Glutamatergic neuron (in vitro differentiated cells): ENCODE results near the gene VTI1A. TPM values are rescaled to one million over a fixed set of nuclear protein-coding genes. Genes with fewer than 3 reads are reported as not detected.

Experiments
- DNase-seq: peaks from one replicate; pipeline ENCODE4 v3.0.0; 2022
- H3K27ac Mint-ChIP-seq: one replicate; pipeline ENCODE4 v1.8.0; 2020; ENCODE audit warnings: mild to moderate bottlenecking, mixed read lengths, inconsistent platforms; ENCODE audit not compliant: unreplicated experiment
- H3K27me3 Mint-ChIP-seq: one replicate; pipeline ENCODE4 v1.8.0; 2020; ENCODE audit warnings: mild to moderate bottlenecking, moderate library complexity, mixed read lengths, inconsistent platforms; ENCODE audit not compliant: unreplicated experiment
- H3K36me3 Mint-ChIP-seq: one replicate; pipeline ENCODE4 v1.8.0; 2020; ENCODE audit warnings: mild to moderate bottlenecking, mixed read lengths, inconsistent platforms; ENCODE audit not compliant: unreplicated experiment
- H3K4me1 Mint-ChIP-seq: one replicate; pipeline ENCODE4 v1.8.0; 2020; ENCODE audit warnings: mild to moderate bottlenecking, low read depth, mixed read lengths, inconsistent platforms; ENCODE audit not compliant: unreplicated experiment
- H3K4me3 Mint-ChIP-seq: one replicate; pipeline ENCODE4 v1.8.0; 2020; ENCODE audit warnings: mild to moderate bottlenecking, mixed read lengths, inconsistent platforms; ENCODE audit not compliant: unreplicated experiment
- H3K9me3 Mint-ChIP-seq: one replicate; pipeline ENCODE4 v1.8.0; 2020; ENCODE audit warnings: mild to moderate bottlenecking, moderate library complexity, mixed read lengths, inconsistent platforms; ENCODE audit not compliant: unreplicated experiment
- CTCF ChIP-seq: fragments of 200-600 bp; sonication (generic); IDR thresholded peaks from one replicate; pipeline ENCODE4 v1.5.0; 2021; ENCODE audit not compliant: partially characterized antibody, unreplicated experiment
- total RNA-seq: library from RNA; stranded (reverse); fragmentation: NEBNext Ultra II Directional; extraction: Animal tissue kit (Norgen Biotek cat#: 25700); gene quantifications from one replicate; pipeline ENCODE4 v1.2.1, GENCODE V29; 2021; ENCODE audit not compliant: unreplicated experiment

Gene VTI1A
- total RNA-seq, 1 donor from 2014 or later, result 61.0 TPM

- Mint-ChIP-seq H3K36me3 (no peaks in the 10 kb centered on the region), H3K4me3 (no peak overlapping the region), H3K27me3 (no peaks in the 10 kb centered on the region), H3K9me3 (no peaks in the 10 kb centered on the region), H3K27ac (no peak overlapping the region), H3K4me1 (peaks cover 2% of the 10 kb centered on the region)
- no peak for TF ChIP-seq CTCF
- DNase-seq, result no peak
These were observed 110.2 kb downstream of the VTI1A start for GRCh38 chr10:112557197-112557596.

GRCh38 chr10:112558476-112559142 lies 111.6 kb downstream of the VTI1A start:
- TF ChIP-seq CTCF, result no peak
- no peaks in the 10 kb centered on the region for H3K27me3 Mint-ChIP-seq

GRCh38 chr10:112559349-112559748 lies 112.3 kb downstream of the VTI1A start:
- no peak for TF ChIP-seq CTCF
- H3K36me3 Mint-ChIP-seq, result no peaks in the 10 kb centered on the region
- no peaks in the 10 kb centered on the region for H3K9me3 Mint-ChIP-seq
- no peak for DNase-seq
- H3K27me3 Mint-ChIP-seq, result no peaks in the 10 kb centered on the region
- H3K4me1 Mint-ChIP-seq, result peaks cover 2% of the 10 kb centered on the region
- H3K4me3 Mint-ChIP-seq, result no peak overlapping the region
- H3K27ac Mint-ChIP-seq, result no peak overlapping the region

More at GRCh38 chr10:112558476-112559142, 111.6 kb downstream of the VTI1A start:
- no peaks in the 10 kb centered on the region for H3K36me3 Mint-ChIP-seq
- DNase-seq, result no peak
- no peak overlapping the region for H3K27ac Mint-ChIP-seq
- no peaks in the 10 kb centered on the region for H3K9me3 Mint-ChIP-seq
- H3K4me1 Mint-ChIP-seq, result peaks cover 2% of the 10 kb centered on the region
- H3K4me3 Mint-ChIP-seq, result no peak overlapping the region

- Mint-ChIP-seq H3K4me1 (no peaks in the 10 kb centered on the region), H3K9me3 (no peaks in the 10 kb centered on the region), H3K27ac (no peak overlapping the region)
These were observed 115.1 kb downstream of the VTI1A start for GRCh38 chr10:112562122-112562521.

More at GRCh38 chr10:112562122-112562521, 115.1 kb downstream of the VTI1A start:
- H3K27me3 Mint-ChIP-seq, result no peaks in the 10 kb centered on the region
- DNase-seq, result no peak
- H3K36me3 Mint-ChIP-seq, result no peaks in the 10 kb centered on the region
- no peak for TF ChIP-seq CTCF
- H3K4me3 Mint-ChIP-seq, result no peak overlapping the region
